B cell (primary cell): ENCODE data around the gene STK17A.

Experiments used
- EZH2 ChIP-seq: IDR thresholded peaks from 2 replicates; pipeline ENCODE4 v1.6.1; 2012; ENCODE audit warnings: borderline replicate concordance, low read depth, mild to moderate bottlenecking, moderate library complexity, low read length; ENCODE audit not compliant: insufficient read depth, poor library complexity, severe bottlenecking
- TF ChIP-seq, protein P1 (sequence below): fragments of 200-600 bp; IDR thresholded peaks from one replicate; pipeline ENCODE4 v1.8.0; 2022; ENCODE audit warnings: antibody characterized with exemption, mild to moderate bottlenecking

DNA sequence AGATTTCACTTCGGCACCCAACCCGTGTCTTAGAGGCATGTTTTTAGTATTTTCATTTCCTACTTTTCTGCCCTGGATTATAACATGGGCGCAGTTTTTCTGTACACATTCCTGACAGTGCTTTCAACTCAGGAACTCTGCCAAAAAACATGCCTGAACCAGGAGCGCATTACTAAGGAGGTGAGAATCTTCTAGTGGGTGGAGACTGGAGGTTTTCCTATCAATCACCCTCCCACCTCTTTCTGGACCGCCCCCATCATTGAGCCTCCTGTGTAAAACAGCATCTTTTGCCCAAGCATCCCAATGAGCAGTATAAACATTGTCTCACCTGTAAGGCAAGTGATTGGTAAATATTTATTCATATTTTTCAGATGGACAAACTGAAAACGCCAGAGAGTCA lies 53.2 kb downstream of the STK17A start:
- TF ChIP-seq, protein P1, sequence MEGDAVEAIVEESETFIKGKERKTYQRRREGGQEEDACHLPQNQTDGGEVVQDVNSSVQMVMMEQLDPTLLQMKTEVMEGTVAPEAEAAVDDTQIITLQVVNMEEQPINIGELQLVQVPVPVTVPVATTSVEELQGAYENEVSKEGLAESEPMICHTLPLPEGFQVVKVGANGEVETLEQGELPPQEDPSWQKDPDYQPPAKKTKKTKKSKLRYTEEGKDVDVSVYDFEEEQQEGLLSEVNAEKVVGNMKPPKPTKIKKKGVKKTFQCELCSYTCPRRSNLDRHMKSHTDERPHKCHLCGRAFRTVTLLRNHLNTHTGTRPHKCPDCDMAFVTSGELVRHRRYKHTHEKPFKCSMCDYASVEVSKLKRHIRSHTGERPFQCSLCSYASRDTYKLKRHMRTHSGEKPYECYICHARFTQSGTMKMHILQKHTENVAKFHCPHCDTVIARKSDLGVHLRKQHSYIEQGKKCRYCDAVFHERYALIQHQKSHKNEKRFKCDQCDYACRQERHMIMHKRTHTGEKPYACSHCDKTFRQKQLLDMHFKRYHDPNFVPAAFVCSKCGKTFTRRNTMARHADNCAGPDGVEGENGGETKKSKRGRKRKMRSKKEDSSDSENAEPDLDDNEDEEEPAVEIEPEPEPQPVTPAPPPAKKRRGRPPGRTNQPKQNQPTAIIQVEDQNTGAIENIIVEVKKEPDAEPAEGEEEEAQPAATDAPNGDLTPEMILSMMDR = no peak
- TF ChIP-seq EZH2 = no peak
